HFFc6 (cell line): ENCODE measurements around the gene GGN. TPM values are rescaled to one million over a fixed set of nuclear protein-coding genes. Genes with fewer than 3 reads are reported as not detected.
A peak's percentile ranks its signal among the peaks of the same experiment; 100 is the strongest.

Source experiments
- DNase-seq: peaks from one replicate; pipeline ENCODE4 v3.0.0-alpha.2; 2018
- H3K27ac Mint-ChIP-seq: 2 replicates; pipeline ENCODE4 v1.8.0; 2020; ENCODE audit warnings: mild to moderate bottlenecking, mixed read lengths
- H3K27me3 Mint-ChIP-seq: 2 replicates; pipeline ENCODE4 v1.8.0; 2021; ENCODE audit warnings: mild to moderate bottlenecking, moderate library complexity, mixed read lengths; ENCODE audit not compliant: insufficient read depth
- H3K36me3 Mint-ChIP-seq: 2 replicates; pipeline ENCODE4 v1.8.0; 2021; ENCODE audit warnings: low read depth, mixed read lengths
- H3K4me1 Mint-ChIP-seq: 2 replicates; pipeline ENCODE4 v1.8.0; 2020; ENCODE audit warnings: low read depth, mixed read lengths
- H3K4me3 Mint-ChIP-seq: 2 replicates; pipeline ENCODE4 v1.8.0; 2020; ENCODE audit warnings: mild to moderate bottlenecking, moderate library complexity, mixed read lengths
- H3K9me3 Mint-ChIP-seq: 2 replicates; pipeline ENCODE4 v1.8.0; 2020; ENCODE audit warnings: mild to moderate bottlenecking, mixed read lengths
- total RNA-seq, 6 experiments: library from RNA; stranded (reverse); fragmentation: NEBNext Ultra II Directional; extraction: Animal tissue kit (Norgen Biotek cat#: 25700); gene quantifications; 2 replicates in 1 of 6; 3 replicates in 5 of 6; pipeline ENCODE4 v1.2.3, GENCODE V29; 2021
- TF ChIP-seq, protein P1 (sequence below): fragments of 200-600 bp; sonication (generic); IDR thresholded peaks from 2 replicates; pipeline ENCODE4 v1.5.0; 2021; ENCODE audit warnings: antibody characterized with exemption, mild to moderate bottlenecking

GGN gene
- total RNA-seq, 6 experiments from 2014 or later: 1.7 to 3.2 (median 2.2) TPM

GRCh38 chr19:38394488-38394887 is 6.7 kb upstream of the GGN start:
- Mint-ChIP-seq H3K27ac (no peak overlapping the region), H3K9me3 (no peaks in the 10 kb centered on the region), H3K4me1 (peaks cover 43% of the 10 kb centered on the region), H3K4me3 (no peak overlapping the region), H3K27me3 (peaks cover 2% of the 10 kb centered on the region), H3K36me3 (peaks cover 46% of the 10 kb centered on the region)
- TF ChIP-seq, protein P1, sequence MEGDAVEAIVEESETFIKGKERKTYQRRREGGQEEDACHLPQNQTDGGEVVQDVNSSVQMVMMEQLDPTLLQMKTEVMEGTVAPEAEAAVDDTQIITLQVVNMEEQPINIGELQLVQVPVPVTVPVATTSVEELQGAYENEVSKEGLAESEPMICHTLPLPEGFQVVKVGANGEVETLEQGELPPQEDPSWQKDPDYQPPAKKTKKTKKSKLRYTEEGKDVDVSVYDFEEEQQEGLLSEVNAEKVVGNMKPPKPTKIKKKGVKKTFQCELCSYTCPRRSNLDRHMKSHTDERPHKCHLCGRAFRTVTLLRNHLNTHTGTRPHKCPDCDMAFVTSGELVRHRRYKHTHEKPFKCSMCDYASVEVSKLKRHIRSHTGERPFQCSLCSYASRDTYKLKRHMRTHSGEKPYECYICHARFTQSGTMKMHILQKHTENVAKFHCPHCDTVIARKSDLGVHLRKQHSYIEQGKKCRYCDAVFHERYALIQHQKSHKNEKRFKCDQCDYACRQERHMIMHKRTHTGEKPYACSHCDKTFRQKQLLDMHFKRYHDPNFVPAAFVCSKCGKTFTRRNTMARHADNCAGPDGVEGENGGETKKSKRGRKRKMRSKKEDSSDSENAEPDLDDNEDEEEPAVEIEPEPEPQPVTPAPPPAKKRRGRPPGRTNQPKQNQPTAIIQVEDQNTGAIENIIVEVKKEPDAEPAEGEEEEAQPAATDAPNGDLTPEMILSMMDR: no peak
- DNase-seq: no peak

- Mint-ChIP-seq H3K9me3 (no peaks in the 10 kb centered on the region), H3K36me3 (peaks cover 48% of the 10 kb centered on the region), H3K4me1 (peaks cover 43% of the 10 kb centered on the region), H3K27me3 (peaks cover 6% of the 10 kb centered on the region), H3K4me3 (0 out of 2 replicates have a peak overlapping the region, but pooled peaks have one; percentile 1), H3K27ac (peak overlapping the region; percentile 40)
- DNase-seq: peak; percentile 47
- TF ChIP-seq, protein P1: no peak
Measured at GRCh38 chr19:38392707-38393308, 5.0 kb upstream of the GGN start.

- Mint-ChIP-seq H3K9me3 (no peaks in the 10 kb centered on the region), H3K36me3 (peaks cover 48% of the 10 kb centered on the region), H3K4me1 (peaks cover 50% of the 10 kb centered on the region), H3K27me3 (peaks cover 11% of the 10 kb centered on the region), H3K4me3 (no peak overlapping the region), H3K27ac (peak overlapping the region; percentile 46; the same call in 1 of the 2 replicates)
- TF ChIP-seq, protein P1: no peak
- DNase-seq: no peak
Measured at GRCh38 chr19:38391911-38392464, 4.2 kb upstream of the GGN start.

- H3K27me3 Mint-ChIP-seq: peaks cover 11% of the 10 kb centered on the region
- TF ChIP-seq, protein P1: no peak
- DNase-seq: no peak
- peaks cover 40% of the 10 kb centered on the region for H3K36me3 Mint-ChIP-seq
- no peaks in the 10 kb centered on the region for H3K9me3 Mint-ChIP-seq
- peak overlapping the region; percentile 97 for H3K4me3 Mint-ChIP-seq
- peaks cover 50% of the 10 kb centered on the region for H3K4me1 Mint-ChIP-seq
- peak overlapping the region; percentile 99 for H3K27ac Mint-ChIP-seq
Measured at GRCh38 chr19:38389957-38390924, 2.4 kb upstream of the GGN start.

- H3K36me3 Mint-ChIP-seq: peaks cover 35% of the 10 kb centered on the region
- H3K4me1 Mint-ChIP-seq: peaks cover 50% of the 10 kb centered on the region
- TF ChIP-seq, protein P1: no peak
- DNase-seq: peak; percentile 73
- H3K27me3 Mint-ChIP-seq: peaks cover 15% of the 10 kb centered on the region
- no peaks in the 10 kb centered on the region for H3K9me3 Mint-ChIP-seq
- peak overlapping the region; percentile 97 for H3K4me3 Mint-ChIP-seq
- H3K27ac Mint-ChIP-seq: peak overlapping the region; percentile 99
Measured at GRCh38 chr19:38389101-38389925, 1.5 kb upstream of the GGN start.
